ENCODE measurements around the gene JAZF1.
"Not testable (repeated sequence)": the region's sequence is repeated elsewhere in the genome, so short reads cannot be mapped to it uniquely, and the experiment has no call there.

- TF ChIP-seq CTCF (IDR thresholded peaks at IDR 0.05; ENCODE audit: low read depth, low read length, poor library complexity, severe bottlenecking); EZH2phosphoT487 (IDR thresholded peaks at IDR 0.05; ENCODE audit: borderline replicate concordance, low read length): not testable (repeated sequence)
These were observed 166.3 kb downstream of the JAZF1 start for GRCh38 chr7:28014340-28014739.

Measured in DOHH2 (cell line).